PC-9 (cell line): ENCODE measurements around the gene SCCPDH. TPM values are rescaled to one million over a fixed set of nuclear protein-coding genes. Genes with fewer than 3 reads are reported as not detected.
"Not testable (repeated sequence)": the region's sequence is repeated elsewhere in the genome, so short reads cannot be mapped to it uniquely, and the experiment has no call there.

Experiments used
- BruUV-seq: library from RNA; stranded (reverse); fragments of 400-500 nt; replicated peaks from 2 replicates; lab custom pipeline; 2021; lab: Mats Ljungman, UMichigan
- CTCF ChIA-PET: fragments of 300-600 bp; sonication (Branson Sonifier 250); formaldehyde crosslinking; loops from one replicate; lab custom pipeline; 2022; ENCODE audit warnings: antibody characterized with exemption; lab: Charles Lee
- POLR2A ChIA-PET: fragments of 300-600 bp; sonication (Branson Sonifier 250); formaldehyde crosslinking; loops from one replicate; lab custom pipeline; 2022; ENCODE audit warnings: antibody characterized with exemption; ENCODE audit not compliant: unreplicated experiment; lab: Charles Lee
- DNase-seq, 2 experiments: peaks; one replicate each; pipeline versions ENCODE4 v3.0.0 to v3.0.0-alpha.2; 2015 to 2022; ENCODE audit warnings: mixed read lengths in 1 of 2
- H2AFZ ChIP-seq: fragments of 200-600 bp; sonication (generic); 2 replicates; pipeline ENCODE4 v1.8.1; 2017; ENCODE audit warnings: antibody characterized with exemption
- H3F3A ChIP-seq: fragments of 200-600 bp; sonication (generic); 2 replicates; pipeline ENCODE4 v1.8.1; 2017; ENCODE audit warnings: antibody characterized with exemption, mild to moderate bottlenecking, low read depth; ENCODE audit not compliant: insufficient read depth
- H3K27ac ChIP-seq: fragments of 200-600 bp; sonication (generic); 2 replicates; pipeline ENCODE4 v1.6.1; 2016; ENCODE audit warnings: mixed run types
- H3K27me3 ChIP-seq: fragments of 200-600 bp; sonication (generic); 2 replicates; pipeline ENCODE4 v1.6.1; 2016; ENCODE audit warnings: low read depth, mixed run types; ENCODE audit not compliant: insufficient read depth
- H3K36me3 ChIP-seq: fragments of 200-600 bp; sonication (generic); 2 replicates; pipeline ENCODE4 v1.6.1; 2016; ENCODE audit warnings: low read depth, mixed run types
- H3K4me1 ChIP-seq: fragments of 200-600 bp; sonication (generic); replicated peaks from 2 replicates; pipeline ENCODE4 v1.6.1; 2016; ENCODE audit warnings: mixed run types; ENCODE audit not compliant: insufficient read depth
- H3K4me2 ChIP-seq: fragments of 200-600 bp; sonication (generic); 2 replicates; pipeline ENCODE4 v1.6.1; 2017; ENCODE audit warnings: mixed run types
- H3K4me3 ChIP-seq: fragments of 200-600 bp; sonication (generic); 2 replicates; pipeline ENCODE4 v1.6.1; 2016; ENCODE audit warnings: mixed run types
- H3K79me2 ChIP-seq: fragments of 200-600 bp; sonication (generic); 2 replicates; pipeline ENCODE4 v1.6.1; 2017; ENCODE audit warnings: low read depth, mixed run types
- H3K9me2 ChIP-seq: fragments of 200-600 bp; sonication (generic); 2 replicates; pipeline ENCODE4 v1.8.1; 2017; ENCODE audit warnings: mild to moderate bottlenecking; ENCODE audit not compliant: insufficient read depth
- H3K9me3 ChIP-seq: fragments of 200-600 bp; sonication (generic); 2 replicates; pipeline ENCODE4 v1.8.1; 2016; ENCODE audit warnings: low read depth; ENCODE audit not compliant: insufficient read depth
- H4K20me1 ChIP-seq: fragments of 200-600 bp; sonication (generic); 2 replicates; pipeline ENCODE4 v1.8.1; 2017; ENCODE audit not compliant: insufficient read depth
- EZH2 ChIP-seq: fragments of 200-600 bp; sonication (generic); IDR thresholded peaks from 2 replicates; pipeline ENCODE4 v1.8.0; 2017; ENCODE audit warnings: antibody characterized with exemption, low read depth
- intact Hi-C: fragments of 100-400 bp; cut with micrococcal nuclease; formaldehyde crosslinking; loops from one replicate; pipeline ENCODE4 v1.10.0; 2022; ENCODE audit not compliant: unreplicated experiment
- total RNA-seq: library from RNA; stranded (reverse); gene quantifications from 2 replicates; pipeline ENCODE4 v1.2.3, GENCODE V29; 2021
- TF ChIP-seq, protein P1 (sequence below): fragments of 200-600 bp; sonication (generic); conservative IDR thresholded peaks from 2 replicates; pipeline ENCODE4 v1.6.1; 2017; ENCODE audit warnings: mixed run types, antibody characterized with exemption, mild to moderate bottlenecking, moderate library complexity

Gene SCCPDH
- total RNA-seq, 1 experiment from 2014 or later: 17.2 TPM

DNA sequence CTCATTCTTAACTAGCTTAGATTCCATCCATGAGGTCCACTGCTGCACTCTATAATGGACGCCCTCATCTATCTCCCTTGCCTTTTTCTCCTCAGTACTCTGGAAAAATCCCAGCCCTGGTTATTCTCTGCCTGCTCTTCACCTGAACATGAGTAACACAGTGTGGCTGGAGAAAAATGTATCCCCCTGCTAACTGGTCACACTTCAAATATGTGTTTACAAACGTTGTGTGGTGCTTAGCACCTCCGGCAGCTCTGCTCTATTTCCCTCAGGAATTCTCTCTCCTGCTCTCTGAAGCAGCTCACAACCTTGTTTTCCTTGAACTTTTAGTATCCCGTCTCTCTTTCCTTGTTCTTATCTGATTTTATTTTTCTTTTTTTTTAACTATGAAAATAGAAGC is 4.1 kb downstream of the SCCPDH start:
- Histone ChIP-seq H3K4me3 (no peak overlapping the region), H3K9me3 (no peaks in the 10 kb centered on the region), H3K27ac (no peak overlapping the region), H3K27me3 (no peaks in the 10 kb centered on the region), H2AFZ (no peak overlapping the region), H3K36me3 (no peaks in the 10 kb centered on the region), H3F3A (no peaks in the 10 kb centered on the region), H3K4me1 (0 out of 2 replicates have a peak, but pooled peaks cover 4% of the 10 kb centered on the region), H3K9me2 (no peaks in the 10 kb centered on the region), H4K20me1 (no peaks in the 10 kb centered on the region), H3K79me2 (no peaks in the 10 kb centered on the region), H3K4me2 (no peak overlapping the region)
- CTCF ChIA-PET: no interaction called here
- no TSS peak for BruUV-seq
- no peak for TF ChIP-seq EZH2
- TF ChIP-seq, protein P1, sequence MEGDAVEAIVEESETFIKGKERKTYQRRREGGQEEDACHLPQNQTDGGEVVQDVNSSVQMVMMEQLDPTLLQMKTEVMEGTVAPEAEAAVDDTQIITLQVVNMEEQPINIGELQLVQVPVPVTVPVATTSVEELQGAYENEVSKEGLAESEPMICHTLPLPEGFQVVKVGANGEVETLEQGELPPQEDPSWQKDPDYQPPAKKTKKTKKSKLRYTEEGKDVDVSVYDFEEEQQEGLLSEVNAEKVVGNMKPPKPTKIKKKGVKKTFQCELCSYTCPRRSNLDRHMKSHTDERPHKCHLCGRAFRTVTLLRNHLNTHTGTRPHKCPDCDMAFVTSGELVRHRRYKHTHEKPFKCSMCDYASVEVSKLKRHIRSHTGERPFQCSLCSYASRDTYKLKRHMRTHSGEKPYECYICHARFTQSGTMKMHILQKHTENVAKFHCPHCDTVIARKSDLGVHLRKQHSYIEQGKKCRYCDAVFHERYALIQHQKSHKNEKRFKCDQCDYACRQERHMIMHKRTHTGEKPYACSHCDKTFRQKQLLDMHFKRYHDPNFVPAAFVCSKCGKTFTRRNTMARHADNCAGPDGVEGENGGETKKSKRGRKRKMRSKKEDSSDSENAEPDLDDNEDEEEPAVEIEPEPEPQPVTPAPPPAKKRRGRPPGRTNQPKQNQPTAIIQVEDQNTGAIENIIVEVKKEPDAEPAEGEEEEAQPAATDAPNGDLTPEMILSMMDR: no peak
- intact Hi-C loops: no loop called here
- POLR2A ChIA-PET: no interaction called here
- DNase-seq: no peak

DNA sequence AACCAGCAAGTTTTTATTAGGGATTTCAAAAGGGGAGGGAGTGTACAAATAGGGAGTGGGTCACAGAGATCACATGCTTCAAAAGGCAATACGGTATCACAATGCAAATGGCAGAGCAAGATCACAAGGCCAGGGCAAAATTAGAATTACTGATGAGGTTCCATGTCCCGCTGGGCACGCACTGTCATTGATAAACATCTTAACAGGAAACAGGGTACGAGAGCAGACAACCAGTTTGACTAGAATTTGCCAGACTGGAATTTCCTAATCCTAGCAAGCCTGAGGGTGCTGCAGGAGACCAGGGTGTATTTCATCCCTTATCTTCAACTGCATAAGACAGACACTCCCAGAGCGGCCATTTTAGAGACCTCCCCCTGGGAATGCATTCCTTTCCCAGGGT is 4.8 kb downstream of the SCCPDH start:
- H3K36me3 ChIP-seq, H2AFZ ChIP-seq, H3K27me3 ChIP-seq, POLR2A ChIA-PET, intact Hi-C loops, CTCF ChIA-PET, H3K9me3 ChIP-seq, H3K9me2 ChIP-seq, H3F3A ChIP-seq, H3K4me2 ChIP-seq, H3K4me1 ChIP-seq, H4K20me1 ChIP-seq, BruUV-seq, H3K27ac ChIP-seq, DNase-seq, H3K79me2 ChIP-seq, H3K4me3 ChIP-seq: not testable (repeated sequence)

DNA sequence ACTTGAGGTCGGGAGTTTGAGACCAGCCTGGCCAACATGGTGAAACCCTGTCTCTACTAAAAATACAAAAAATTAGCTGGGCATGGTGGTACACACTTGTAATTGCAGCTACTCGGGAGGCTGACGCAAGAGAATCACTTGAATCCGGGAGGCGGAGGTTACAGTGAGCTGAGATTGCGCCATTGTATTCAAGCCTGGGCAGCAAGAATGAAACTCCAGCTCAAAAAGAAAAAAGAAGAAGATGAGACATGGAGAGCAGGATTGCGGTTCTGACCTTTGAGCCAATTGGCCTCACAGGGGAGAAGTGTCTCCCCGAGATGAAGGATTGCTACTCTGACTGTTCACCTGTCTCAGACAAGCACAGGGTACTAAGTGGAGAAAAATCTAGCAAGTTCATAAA is 6.6 kb downstream of the SCCPDH start:
- Histone ChIP-seq H3K9me2 (no peaks in the 10 kb centered on the region), H3K9me3 (no peaks in the 10 kb centered on the region), H3F3A (no peaks in the 10 kb centered on the region), H3K4me1 (no peaks in the 10 kb centered on the region; the same call in 1 of the 2 replicates), H3K79me2 (no peaks in the 10 kb centered on the region), H3K4me3 (no peak overlapping the region), H4K20me1 (no peaks in the 10 kb centered on the region), H3K36me3 (peaks cover 3% of the 10 kb centered on the region; the same call in 1 of the 2 replicates), H2AFZ (no peak overlapping the region), H3K27me3 (no peaks in the 10 kb centered on the region), H3K27ac (no peak overlapping the region), H3K4me2 (no peak overlapping the region)
- intact Hi-C loops: no loop called here
- no peak for TF ChIP-seq EZH2
- TF ChIP-seq, protein P1: no peak
- ChIA-PET POLR2A (interaction anchor here (0.7 kb wide), 1 partner anchor 245 kb away, joined by 7 read pairs; no protein-coding TSS in a partner anchor), CTCF (interaction anchor here (0.5 kb wide), 1 partner anchor 145 kb away, joined by 5 read pairs; no protein-coding TSS in a partner anchor)
- BruUV-seq: no TSS peak
- DNase-seq: no peak

DNA sequence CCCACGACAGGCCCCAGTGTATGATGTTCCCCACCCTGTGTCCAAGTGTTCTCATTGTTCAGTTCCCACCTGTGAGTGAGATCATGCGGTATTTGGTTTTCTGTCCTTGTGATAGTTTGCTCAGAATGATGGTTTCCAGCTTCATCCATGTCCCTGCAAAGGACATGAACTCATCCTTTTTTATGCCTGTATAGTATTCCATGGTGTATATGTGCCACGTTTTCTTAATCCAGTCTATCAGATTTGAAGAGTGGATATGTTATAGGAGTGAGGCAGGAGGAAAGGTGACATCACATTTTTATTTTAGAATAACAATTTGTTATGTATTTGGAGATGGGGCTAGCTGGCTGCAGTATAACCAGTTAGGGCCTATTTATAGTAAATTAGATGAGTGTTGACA is 7.7 kb downstream of the SCCPDH start:
- H3K27ac ChIP-seq, H3K4me2 ChIP-seq, H3K9me3 ChIP-seq, H2AFZ ChIP-seq, H3K9me2 ChIP-seq, H3K27me3 ChIP-seq, H4K20me1 ChIP-seq, H3K4me1 ChIP-seq, intact Hi-C loops, CTCF ChIA-PET, BruUV-seq, POLR2A ChIA-PET, DNase-seq, H3K79me2 ChIP-seq, H3F3A ChIP-seq, H3K36me3 ChIP-seq, H3K4me3 ChIP-seq: not testable (repeated sequence)
